AG09309 (cell line): ENCODE results near the gene FCHSD1.

Experiments used
- DNase-seq: peaks from one replicate; pipeline ENCODE4 v3.0.0-alpha.2; 2010; ENCODE audit warnings: low read depth
- H3K4me3 ChIP-seq: 2 replicates; pipeline ENCODE4 v1.5.1; 2011; ENCODE audit warnings: mild to moderate bottlenecking, low read depth, low read length, moderate library complexity; ENCODE audit not compliant: control insufficient read depth
- CTCF ChIP-seq: IDR thresholded peaks from 2 replicates; pipeline ENCODE4 v1.5.1; 2011; ENCODE audit warnings: mild to moderate bottlenecking, low read depth, low read length, inconsistent platforms; ENCODE audit not compliant: insufficient read depth, control insufficient read depth; ENCODE audit errors: missing control alignments

FCHSD1 gene

GRCh38 chr5:141674747-141675146, 23.5 kb upstream of the FCHSD1 start:
- TF ChIP-seq CTCF = no peak
- H3K4me3 ChIP-seq = no peak overlapping the region
- no peak for DNase-seq

GRCh38 chr5:141672841-141673813, 21.9 kb upstream of the FCHSD1 start:
- no peak for TF ChIP-seq CTCF
- DNase-seq = no peak
- no peak overlapping the region for H3K4me3 ChIP-seq

- TF ChIP-seq CTCF = no peak
- H3K4me3 ChIP-seq = no peak overlapping the region
- DNase-seq = no peak
These were observed 21.0 kb upstream of the FCHSD1 start for GRCh38 chr5:141672071-141672840.

DNA sequence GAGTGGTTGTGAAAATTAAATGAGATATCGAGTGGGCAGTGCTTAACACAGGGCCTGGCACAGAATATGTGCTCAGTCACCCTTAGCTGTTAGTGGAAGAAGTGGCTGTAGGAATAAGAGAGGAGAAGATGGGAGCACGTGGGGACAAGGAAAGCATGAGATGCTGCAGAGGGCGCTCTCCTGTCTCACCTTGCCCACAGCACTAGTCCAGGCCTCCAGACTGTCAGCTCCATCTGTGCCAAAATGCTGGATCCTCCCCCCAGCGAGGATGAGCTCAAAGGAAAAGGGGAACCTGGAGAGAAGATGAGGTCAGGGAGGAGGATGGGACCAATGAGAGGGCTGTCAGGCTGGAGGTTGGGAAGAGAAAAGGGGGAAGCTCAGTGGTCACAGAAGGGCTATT, 18.3 kb upstream of the FCHSD1 start:
- peak; percentile 0 for TF ChIP-seq CTCF
- H3K4me3 ChIP-seq = no peak overlapping the region
- no peak for DNase-seq

DNA sequence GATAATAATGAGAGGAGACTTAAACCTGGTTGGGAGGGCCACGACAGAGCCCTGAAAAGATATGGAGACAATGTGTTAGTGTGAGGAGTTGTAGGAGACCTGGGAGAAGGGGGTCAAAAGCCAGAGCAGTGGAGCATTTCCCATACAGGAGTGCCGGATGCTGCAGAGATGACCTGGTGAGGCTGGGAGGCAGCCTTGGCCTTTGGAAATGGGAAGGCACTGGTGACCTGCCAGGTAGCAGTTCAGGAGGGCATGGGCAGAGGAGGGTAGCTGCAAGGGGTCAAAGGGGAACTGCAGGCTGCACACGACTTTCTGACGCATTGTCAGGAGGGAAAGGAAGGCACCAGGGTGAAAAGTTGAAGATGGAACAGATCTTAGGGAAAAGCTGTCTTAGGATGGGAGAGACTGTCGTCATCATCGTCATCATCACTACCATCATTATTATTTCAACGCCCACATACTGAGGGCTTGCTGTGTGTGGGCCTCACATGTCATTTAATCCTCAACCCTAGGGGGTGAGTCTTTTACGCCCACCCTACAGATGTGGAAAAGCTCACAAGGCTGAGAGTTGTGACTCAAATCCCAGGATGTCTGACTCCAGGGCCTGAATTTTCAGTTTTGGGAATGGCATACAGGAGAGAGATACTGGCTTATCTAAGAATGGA, 17.5 kb upstream of the FCHSD1 start:
- no peak overlapping the region for H3K4me3 ChIP-seq
- TF ChIP-seq CTCF = no peak
- DNase-seq = no peak
